ENCODE measurements around the gene DPP6. TPM values are rescaled to one million over a fixed set of nuclear protein-coding genes. Genes with fewer than 3 reads are reported as not detected.

The DPP6 gene
- total and polyA plus RNA-seq, 5 donors: 0.07 to 0.35 (median 0.11) TPM; not detected in 2

- no peaks in the 10 kb centered on the region for H3K4me1 ChIP-seq (ENCODE audit: control insufficient read depth, insufficient read depth, low read length)
- ATAC-seq (no peak), DNase-seq (no peak)
- H3K4me3 ChIP-seq (ENCODE audit: low read length): no peak overlapping the region
- no peak overlapping the region for H3K27ac ChIP-seq (ENCODE audit: low read length)
- no peaks in the 10 kb centered on the region for H3K27me3 ChIP-seq (ENCODE audit: control insufficient read depth, insufficient read depth)
- H3K9me3 ChIP-seq (ENCODE audit: control insufficient read depth, low read length): no peaks in the 10 kb centered on the region
- intact Hi-C loops (cut with DNase I): no loop called here
Observed at GRCh38 chr7:154387252-154387651, 335.1 kb downstream of the DPP6 start.

DNA sequence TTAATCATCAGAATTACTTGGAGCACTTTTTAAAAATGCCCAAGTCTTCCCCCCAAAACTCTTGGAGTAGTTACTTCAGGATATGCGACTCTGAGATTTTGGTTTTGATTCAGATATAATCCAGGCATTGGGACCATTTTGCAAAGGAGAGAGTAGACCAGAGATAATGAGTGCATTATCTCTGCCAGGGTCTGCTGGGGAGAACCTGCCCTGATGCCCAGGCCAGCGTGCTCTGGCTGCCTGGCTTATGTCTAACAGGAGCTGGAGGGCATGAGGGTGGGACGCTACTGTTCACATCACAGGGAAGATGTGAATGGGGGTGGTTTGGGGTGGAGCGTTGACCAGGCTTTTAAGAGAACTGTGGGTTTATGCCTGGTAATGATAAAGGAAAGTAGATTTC is 336.2 kb downstream of the DPP6 start:
- H3K4me1 ChIP-seq (ENCODE audit: control insufficient read depth, insufficient read depth, low read length): no peaks in the 10 kb centered on the region
- H3K9me3 ChIP-seq (ENCODE audit: control insufficient read depth, low read length): no peaks in the 10 kb centered on the region
- DNase-seq: no peak
- H3K27ac ChIP-seq (ENCODE audit: low read length): no peak overlapping the region
- no peak for ATAC-seq
- intact Hi-C loops (cut with DNase I): no loop called here
- 57% methylated on average over 4 of the region's 4 CpGs for WGBS
- H3K4me3 ChIP-seq (ENCODE audit: low read length): no peak overlapping the region
- no peaks in the 10 kb centered on the region for H3K27me3 ChIP-seq (ENCODE audit: control insufficient read depth, insufficient read depth)

DNA sequence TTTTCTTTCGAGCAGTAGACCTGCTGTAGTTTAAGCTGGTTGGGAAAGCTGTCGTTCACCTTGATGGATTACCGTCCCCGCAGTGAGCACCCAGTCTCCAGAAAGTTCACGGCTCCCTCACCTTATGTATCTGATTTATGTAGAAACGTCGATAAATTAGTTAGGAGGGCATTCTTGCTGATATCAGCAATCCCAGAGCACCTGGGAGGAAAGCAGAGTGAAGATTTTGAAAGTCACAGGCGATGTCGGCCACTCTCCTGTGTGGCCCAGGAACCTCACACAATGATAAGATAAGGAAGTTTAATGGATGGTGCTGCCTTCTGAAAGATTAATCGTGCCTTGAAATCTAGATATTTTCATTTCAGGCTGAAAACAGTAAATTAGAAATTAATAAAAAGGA is 336.8 kb downstream of the DPP6 start:
- ATAC-seq (no peak), DNase-seq (no peak)
- Histone ChIP-seq H3K4me1 (ENCODE audit: control insufficient read depth, insufficient read depth, low read length) (no peaks in the 10 kb centered on the region), H3K9me3 (ENCODE audit: control insufficient read depth, low read length) (no peaks in the 10 kb centered on the region), H3K27ac (ENCODE audit: low read length) (no peak overlapping the region), H3K4me3 (ENCODE audit: low read length) (no peak overlapping the region), H3K27me3 (ENCODE audit: control insufficient read depth, insufficient read depth) (no peaks in the 10 kb centered on the region)
- WGBS: 26% methylated on average over 10 of the region's 10 CpGs
- intact Hi-C loops (cut with DNase I): no loop called here

GRCh38 chr7:154390961-154391360 is 338.8 kb downstream of the DPP6 start:
- ATAC-seq (no peak), DNase-seq (no peak)
- no peak overlapping the region for H3K4me3 ChIP-seq (ENCODE audit: low read length)
- intact Hi-C loops (cut with DNase I): no loop called here
- whole genome bisulfite sequencing: 95% methylated on average over 17 of the region's 17 CpGs
- H3K27ac ChIP-seq (ENCODE audit: low read length): no peak overlapping the region
- no peaks in the 10 kb centered on the region for H3K9me3 ChIP-seq (ENCODE audit: control insufficient read depth, low read length)
- H3K4me1 ChIP-seq (ENCODE audit: control insufficient read depth, insufficient read depth, low read length): no peaks in the 10 kb centered on the region
- no peaks in the 10 kb centered on the region for H3K27me3 ChIP-seq (ENCODE audit: control insufficient read depth, insufficient read depth)

- no peak overlapping the region for H3K27ac ChIP-seq (ENCODE audit: low read length)
- DNase-seq (no peak), ATAC-seq (no peak)
- 79% methylated on average over 2 of the region's 2 CpGs for WGBS
- no peaks in the 10 kb centered on the region for H3K4me1 ChIP-seq (ENCODE audit: control insufficient read depth, insufficient read depth, low read length)
- no peaks in the 10 kb centered on the region for H3K27me3 ChIP-seq (ENCODE audit: control insufficient read depth, insufficient read depth)
- no peak overlapping the region for H3K4me3 ChIP-seq (ENCODE audit: low read length)
- intact Hi-C loops (cut with DNase I): no loop called here
- no peaks in the 10 kb centered on the region for H3K9me3 ChIP-seq (ENCODE audit: control insufficient read depth, low read length)
Observed at GRCh38 chr7:154394804-154395203, 342.6 kb downstream of the DPP6 start.

DNA sequence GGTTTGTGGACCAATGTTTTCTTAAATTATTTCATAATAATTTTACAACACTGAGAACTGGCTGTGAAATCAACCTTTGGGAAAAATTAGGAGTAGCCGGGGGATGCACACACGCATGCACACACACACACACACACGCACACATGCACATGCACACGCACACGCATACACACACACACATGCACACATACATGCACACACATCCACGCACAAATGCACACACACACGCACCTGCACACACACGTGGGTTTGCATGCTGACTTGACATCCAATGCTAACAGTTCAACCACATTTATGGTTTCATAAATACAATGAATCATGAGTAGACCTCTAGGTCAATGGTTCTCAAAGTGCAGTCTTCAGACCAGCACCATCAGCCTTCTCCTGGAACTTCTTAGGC is 354.1 kb downstream of the DPP6 start:
- Histone ChIP-seq H3K4me1 (ENCODE audit: control insufficient read depth, insufficient read depth, low read length) (no peaks in the 10 kb centered on the region), H3K9me3 (ENCODE audit: control insufficient read depth, low read length) (no peaks in the 10 kb centered on the region), H3K27ac (ENCODE audit: low read length) (no peak overlapping the region), H3K4me3 (ENCODE audit: low read length) (no peak overlapping the region), H3K27me3 (ENCODE audit: control insufficient read depth, insufficient read depth) (no peaks in the 10 kb centered on the region)
- DNase-seq (no peak), ATAC-seq (no peak)
- intact Hi-C loops (cut with DNase I): no loop called here
- WGBS: 89% methylated on average over 8 of the region's 8 CpGs

GRCh38 chr7:154409703-154410311 is 357.6 kb downstream of the DPP6 start:
- no peak overlapping the region for H3K4me3 ChIP-seq (ENCODE audit: low read length)
- ATAC-seq (no peak), DNase-seq (no peak)
- intact Hi-C loops (cut with DNase I): no loop called here
- H3K27ac ChIP-seq (ENCODE audit: low read length): no peak overlapping the region
- H3K27me3 ChIP-seq (ENCODE audit: control insufficient read depth, insufficient read depth): no peaks in the 10 kb centered on the region
- 41% methylated on average over 5 of the region's 5 CpGs for WGBS
- no peaks in the 10 kb centered on the region for H3K4me1 ChIP-seq (ENCODE audit: control insufficient read depth, insufficient read depth, low read length)
- no peaks in the 10 kb centered on the region for H3K9me3 ChIP-seq (ENCODE audit: control insufficient read depth, low read length)

GRCh38 chr7:154412105-154412504 is 359.9 kb downstream of the DPP6 start:
- 57% methylated on average over 2 of the region's 2 CpGs for WGBS
- Histone ChIP-seq H3K4me3 (ENCODE audit: low read length) (no peak overlapping the region), H3K4me1 (ENCODE audit: control insufficient read depth, insufficient read depth, low read length) (no peaks in the 10 kb centered on the region), H3K9me3 (ENCODE audit: control insufficient read depth, low read length) (no peaks in the 10 kb centered on the region), H3K27me3 (ENCODE audit: control insufficient read depth, insufficient read depth) (no peaks in the 10 kb centered on the region), H3K27ac (ENCODE audit: low read length) (no peak overlapping the region)
- ATAC-seq (no peak), DNase-seq (no peak)
- intact Hi-C loops (cut with DNase I): no loop called here

DNA sequence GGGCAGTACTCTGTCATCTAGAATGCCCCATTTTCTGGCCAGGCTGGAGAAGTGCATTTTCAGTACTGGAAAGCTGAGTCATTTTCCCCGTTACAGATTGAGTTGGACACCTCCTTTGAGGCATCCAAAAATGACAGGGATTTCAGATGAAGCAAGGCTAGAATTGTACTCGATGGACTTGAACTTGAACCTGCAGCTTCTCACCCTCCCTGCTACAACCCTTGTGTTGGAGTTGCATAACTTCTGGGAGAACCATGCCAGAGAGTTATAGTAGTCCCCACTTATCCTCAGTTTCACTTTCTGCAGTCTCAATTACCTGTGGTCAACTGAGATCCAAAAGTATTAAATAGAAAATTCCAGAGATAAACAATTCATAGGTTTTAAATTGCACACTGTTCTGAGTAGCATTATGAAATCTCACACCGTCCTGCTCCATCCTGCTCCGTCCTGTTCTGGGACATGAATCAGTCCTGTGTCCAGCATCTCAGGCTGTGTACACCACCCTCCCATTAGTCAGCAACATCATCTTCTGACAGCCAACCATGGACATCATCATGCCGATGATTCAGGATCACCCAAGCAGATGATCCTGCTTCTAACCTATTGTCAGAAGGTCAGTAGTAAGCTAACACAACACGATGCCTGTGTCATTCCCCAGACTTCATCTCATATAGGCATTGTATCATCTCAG is 363.7 kb downstream of the DPP6 start:
- intact Hi-C loops (cut with DNase I): no loop called here
- Histone ChIP-seq H3K4me1 (ENCODE audit: control insufficient read depth, insufficient read depth, low read length) (no peaks in the 10 kb centered on the region), H3K4me3 (ENCODE audit: low read length) (no peak overlapping the region), H3K27ac (ENCODE audit: low read length) (no peak overlapping the region), H3K9me3 (ENCODE audit: control insufficient read depth, low read length) (no peaks in the 10 kb centered on the region), H3K27me3 (ENCODE audit: control insufficient read depth, insufficient read depth) (no peaks in the 10 kb centered on the region)
- WGBS: 83% methylated on average over 6 of the region's 6 CpGs
- ATAC-seq: no peak
- DNase-seq: no peak

DNA sequence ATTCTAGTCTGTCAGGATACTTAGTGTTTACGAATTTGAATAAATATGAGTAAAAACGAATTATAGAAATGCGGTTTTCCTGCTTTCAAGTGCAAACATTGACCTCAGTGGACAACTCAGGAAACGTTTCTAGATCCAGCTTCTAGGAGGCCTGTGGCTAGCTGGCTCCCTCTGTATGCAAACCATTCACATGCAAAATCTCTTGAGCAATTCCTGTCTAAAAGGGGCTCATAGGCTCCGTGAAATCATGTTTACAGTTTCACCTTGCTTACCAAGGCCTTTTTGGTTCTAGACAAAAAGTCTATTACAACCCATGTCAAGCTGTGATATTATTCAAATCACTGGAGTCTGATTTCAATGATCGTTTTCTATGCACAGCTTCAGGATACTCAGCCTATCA is 364.5 kb downstream of the DPP6 start:
- Histone ChIP-seq H3K4me3 (ENCODE audit: low read length) (no peak overlapping the region), H3K27me3 (ENCODE audit: control insufficient read depth, insufficient read depth) (no peaks in the 10 kb centered on the region), H3K27ac (ENCODE audit: low read length) (no peak overlapping the region), H3K4me1 (ENCODE audit: control insufficient read depth, insufficient read depth, low read length) (no peaks in the 10 kb centered on the region), H3K9me3 (ENCODE audit: control insufficient read depth, low read length) (no peaks in the 10 kb centered on the region)
- ATAC-seq: no peak
- intact Hi-C loops (cut with DNase I): no loop called here
- no peak for DNase-seq
- 45% methylated on average over 6 of the region's 6 CpGs for WGBS

DNA sequence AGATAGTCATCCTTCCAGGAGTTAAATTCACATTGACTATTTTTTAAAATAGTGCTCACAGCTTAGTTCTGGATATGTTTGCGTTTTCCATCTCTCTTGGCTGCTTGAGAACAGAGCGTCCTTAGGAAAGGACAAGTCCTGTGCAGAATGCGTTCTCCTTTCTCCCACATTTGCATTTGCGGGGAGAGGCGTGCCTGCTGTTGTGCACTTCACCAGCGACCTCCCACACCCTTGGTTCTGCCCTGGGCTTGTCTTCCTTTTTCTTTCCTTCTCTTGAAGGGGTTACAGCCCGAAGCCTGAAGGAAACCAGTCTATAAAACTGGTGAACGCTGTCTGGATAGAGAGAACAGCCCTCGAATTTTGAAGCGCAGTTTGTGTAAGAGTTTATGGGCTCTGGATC is 367.1 kb downstream of the DPP6 start:
- WGBS: 79% methylated on average over 10 of the region's 10 CpGs
- Histone ChIP-seq H3K4me1 (ENCODE audit: control insufficient read depth, insufficient read depth, low read length) (no peaks in the 10 kb centered on the region), H3K4me3 (ENCODE audit: low read length) (no peak overlapping the region), H3K27ac (ENCODE audit: low read length) (no peak overlapping the region), H3K9me3 (ENCODE audit: control insufficient read depth, low read length) (no peaks in the 10 kb centered on the region), H3K27me3 (ENCODE audit: control insufficient read depth, insufficient read depth) (no peaks in the 10 kb centered on the region)
- intact Hi-C loops (cut with DNase I): no loop called here
- ATAC-seq (no peak), DNase-seq (no peak)

DNA sequence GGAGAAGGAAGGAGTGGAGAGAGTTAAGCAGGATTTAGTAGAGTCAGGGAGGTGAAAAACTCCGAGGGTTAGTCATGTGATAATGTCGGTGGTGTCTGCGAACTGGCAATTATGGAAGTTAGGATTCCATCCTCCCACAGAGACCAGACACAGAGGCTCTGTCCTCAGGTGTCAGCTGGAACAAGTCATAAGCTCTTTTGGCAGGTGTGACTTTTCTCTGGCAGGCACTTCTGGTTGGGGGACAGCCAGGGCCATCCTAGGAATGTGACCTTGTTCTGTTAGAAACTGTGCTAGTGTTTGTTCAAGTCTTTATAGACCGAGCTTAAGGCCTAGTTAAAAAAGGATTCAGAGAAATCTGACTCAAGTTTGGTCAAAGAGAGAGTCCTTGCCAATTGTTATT is 371.0 kb downstream of the DPP6 start:
- intact Hi-C loops (cut with DNase I): no loop called here
- Histone ChIP-seq H3K27ac (ENCODE audit: low read length) (no peak overlapping the region), H3K4me1 (ENCODE audit: control insufficient read depth, insufficient read depth, low read length) (no peaks in the 10 kb centered on the region), H3K27me3 (ENCODE audit: control insufficient read depth, insufficient read depth) (no peaks in the 10 kb centered on the region), H3K9me3 (ENCODE audit: control insufficient read depth, low read length) (no peaks in the 10 kb centered on the region), H3K4me3 (ENCODE audit: low read length) (no peak overlapping the region)
- DNase-seq (no peak), ATAC-seq (peak in 1 of 2 donors; percentile 45)
- 14% methylated on average over 4 of the region's 4 CpGs for WGBS
